HG03045 (cell line): ENCODE results near the gene SNAI3.
A peak's percentile ranks its signal among the peaks of the same experiment; 100 is the strongest.

Experiments
- ATAC-seq: cut with Tn5 transposase; IDR thresholded peaks from one replicate; pipeline ENCODE4 v1.9.1; 2021; ENCODE audit warnings: mild to moderate bottlenecking, moderate library complexity; ENCODE audit not compliant: unreplicated experiment

The SNAI3 gene

DNA sequence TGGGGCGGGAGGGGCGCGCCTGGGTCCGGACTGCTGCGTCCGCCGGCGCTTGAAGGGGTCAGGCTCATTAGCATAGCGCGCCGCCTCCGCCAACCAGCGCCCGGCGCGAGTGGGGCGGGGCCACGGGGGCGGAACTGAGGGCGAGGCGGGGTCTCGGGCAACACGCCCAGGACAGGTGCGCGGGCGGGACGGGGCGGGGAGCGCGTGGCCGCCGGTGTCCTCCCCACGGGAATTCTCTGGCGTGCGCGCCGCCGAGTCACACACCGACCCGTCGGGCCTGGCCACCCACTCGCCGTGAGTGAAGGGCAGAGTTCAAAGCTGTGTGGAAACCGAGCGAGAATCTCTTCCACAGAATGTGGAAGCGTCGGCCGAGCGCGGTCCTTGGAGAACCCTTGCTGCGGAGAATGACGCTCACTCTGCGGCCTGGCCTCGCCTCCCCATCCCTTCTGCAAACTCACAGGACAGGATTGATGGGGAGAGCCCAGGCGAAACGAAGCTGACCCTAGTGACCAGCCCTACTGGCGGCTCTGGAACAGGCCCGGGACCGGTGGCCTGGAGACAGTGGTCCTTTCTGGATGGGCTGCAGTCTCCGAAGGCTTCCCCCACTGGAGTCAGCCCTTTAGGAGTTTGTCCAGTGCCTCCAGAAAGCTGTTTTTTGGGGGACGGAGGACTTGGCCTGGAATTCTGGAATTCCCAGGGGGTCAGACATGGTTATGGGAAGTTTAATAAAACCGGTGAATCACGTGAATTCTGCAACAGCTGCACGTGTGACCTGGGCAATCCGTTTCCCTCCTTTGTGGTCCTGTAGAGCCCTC lies at the start of gene SNAI3:
TSS of gene SNAI3 (minus strand) at position 69 of the 815 bp plus-strand sequence. CDS start 101 bp downstream, outside the sequence.
- ATAC-seq: peak; percentile 69

DNA sequence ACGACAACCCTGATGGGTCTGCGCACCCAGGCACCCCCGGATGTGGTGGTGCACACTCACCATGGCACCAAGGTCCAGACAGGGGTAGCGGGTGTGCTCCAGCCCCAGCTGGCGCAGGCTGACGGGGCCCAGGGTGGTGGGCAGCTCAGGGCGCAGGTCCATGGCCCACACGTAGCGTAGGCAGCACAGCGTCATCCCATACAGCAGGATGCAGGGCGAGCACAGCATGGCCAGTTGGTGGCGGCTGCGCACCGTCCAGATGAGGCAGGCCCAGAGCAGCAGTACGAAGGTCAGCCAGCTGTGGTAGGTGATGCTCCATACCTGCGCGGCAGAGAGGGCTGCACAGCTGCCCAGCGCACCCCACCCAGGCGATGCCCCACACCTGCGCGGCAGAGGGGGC lies 49.8 kb upstream of the SNAI3 start:
- ATAC-seq: no peak

DNA sequence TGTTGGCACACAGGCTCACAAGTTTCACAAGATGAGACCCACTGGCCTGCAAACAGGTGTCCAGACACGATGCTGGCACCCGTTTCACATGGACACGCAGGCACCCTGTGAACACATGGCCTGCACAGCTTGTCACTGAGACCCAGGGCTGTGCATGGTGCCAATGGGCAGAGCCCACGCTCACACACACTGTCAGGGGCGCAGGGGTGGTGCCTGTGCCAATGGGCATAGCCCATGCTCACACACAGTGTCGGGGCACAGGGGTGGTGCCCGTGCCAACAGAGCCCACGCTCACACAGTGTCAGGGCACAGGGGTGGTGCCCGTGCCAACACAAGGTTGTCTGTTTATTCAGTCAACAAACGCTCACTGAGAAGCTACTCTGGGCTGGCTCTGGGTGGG lies 49.3 kb upstream of the SNAI3 start:
- no peak for ATAC-seq

DNA sequence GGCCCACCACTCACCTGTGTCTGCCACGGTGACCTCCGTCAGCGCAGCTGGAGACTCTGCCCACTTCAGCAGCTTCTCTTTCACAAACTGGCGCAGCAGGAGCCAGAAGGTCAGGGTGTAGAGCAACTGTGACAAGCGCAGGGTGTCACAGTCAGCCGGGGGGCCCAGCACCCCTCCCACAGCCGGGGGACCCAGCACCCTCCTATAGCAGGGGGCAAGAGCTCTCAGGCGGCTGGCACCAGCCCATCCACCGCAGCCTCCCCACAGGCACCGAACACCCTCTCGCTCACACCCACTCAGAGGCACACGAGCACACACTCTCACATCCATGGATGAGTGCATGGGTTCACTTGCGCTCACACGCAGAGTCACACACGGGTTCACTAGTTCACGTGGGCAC lies 48.8 kb upstream of the SNAI3 start:
- no peak for ATAC-seq

DNA sequence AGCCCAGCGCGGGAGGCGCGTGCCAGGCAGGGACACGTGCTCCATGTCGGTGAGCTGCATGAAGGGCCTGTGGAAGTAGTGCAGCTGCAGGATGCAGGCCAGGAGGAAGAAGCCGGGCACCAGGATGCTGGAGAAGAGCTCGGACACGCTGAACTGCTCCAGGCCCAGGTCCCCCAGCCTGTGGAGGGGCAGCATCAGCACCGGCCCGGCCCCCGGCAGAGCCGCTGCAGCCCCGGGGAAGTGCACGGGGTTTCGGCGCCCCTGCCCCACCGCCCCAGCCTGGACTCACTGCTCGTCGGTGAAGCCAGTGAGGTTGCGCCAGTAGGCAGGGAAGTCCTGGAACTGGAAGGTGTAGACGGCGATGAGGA lies 48.0 kb upstream of the SNAI3 start:
- ATAC-seq: no peak

DNA sequence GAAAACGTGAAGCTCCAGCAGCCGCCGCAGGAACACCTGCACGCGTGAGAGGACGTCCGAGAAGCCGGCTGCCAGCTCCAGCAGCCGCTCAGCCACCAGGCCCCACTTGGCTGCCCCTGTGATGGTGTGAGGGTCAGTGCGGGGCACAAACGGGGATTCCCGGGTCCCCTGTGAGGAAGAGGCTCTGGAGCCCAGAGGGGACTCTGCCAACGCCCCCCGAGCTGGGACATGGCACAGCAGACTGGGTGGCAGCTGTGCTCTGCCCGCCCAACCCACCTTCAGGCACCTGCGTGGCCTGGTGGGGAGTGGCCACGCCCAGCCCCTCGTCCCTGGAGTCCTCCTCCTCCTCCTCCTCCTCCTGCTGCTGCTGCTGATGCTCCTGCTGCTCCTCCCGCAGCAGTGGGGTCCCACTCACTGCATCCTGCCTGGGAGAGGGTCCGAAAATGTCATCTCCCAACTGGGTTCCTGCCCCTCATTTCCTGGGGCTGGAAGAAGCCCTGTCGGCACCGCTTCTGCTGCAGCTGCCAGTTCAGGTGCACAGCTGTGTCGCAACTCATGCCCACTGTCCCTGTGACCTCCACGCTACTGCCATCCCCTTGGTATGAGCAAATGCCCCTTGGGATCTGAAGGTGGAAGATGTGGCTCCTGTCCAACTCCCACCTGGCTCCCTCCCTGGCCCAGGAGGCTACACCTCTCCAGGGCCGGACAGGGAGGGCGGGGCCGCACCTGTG lies 47.5 kb upstream of the SNAI3 start:
- no peak for ATAC-seq

DNA sequence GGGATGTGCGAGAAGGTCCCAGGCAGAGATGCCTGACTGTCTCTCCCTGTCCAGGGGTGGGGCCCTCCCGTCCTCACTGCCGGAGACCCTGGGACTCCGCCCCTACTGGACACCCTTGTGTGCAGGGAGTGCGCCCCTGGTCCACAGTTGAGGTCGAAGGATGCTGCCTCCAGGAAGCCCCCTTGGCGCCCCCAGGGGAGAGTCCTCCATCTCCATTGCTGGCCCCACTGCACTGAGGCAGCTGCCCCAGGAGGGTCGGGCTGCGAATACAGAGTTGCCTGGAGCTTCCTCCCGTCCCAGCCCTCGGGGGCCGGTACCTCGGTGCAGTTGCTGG lies 46.6 kb upstream of the SNAI3 start:
- ATAC-seq: no peak

DNA sequence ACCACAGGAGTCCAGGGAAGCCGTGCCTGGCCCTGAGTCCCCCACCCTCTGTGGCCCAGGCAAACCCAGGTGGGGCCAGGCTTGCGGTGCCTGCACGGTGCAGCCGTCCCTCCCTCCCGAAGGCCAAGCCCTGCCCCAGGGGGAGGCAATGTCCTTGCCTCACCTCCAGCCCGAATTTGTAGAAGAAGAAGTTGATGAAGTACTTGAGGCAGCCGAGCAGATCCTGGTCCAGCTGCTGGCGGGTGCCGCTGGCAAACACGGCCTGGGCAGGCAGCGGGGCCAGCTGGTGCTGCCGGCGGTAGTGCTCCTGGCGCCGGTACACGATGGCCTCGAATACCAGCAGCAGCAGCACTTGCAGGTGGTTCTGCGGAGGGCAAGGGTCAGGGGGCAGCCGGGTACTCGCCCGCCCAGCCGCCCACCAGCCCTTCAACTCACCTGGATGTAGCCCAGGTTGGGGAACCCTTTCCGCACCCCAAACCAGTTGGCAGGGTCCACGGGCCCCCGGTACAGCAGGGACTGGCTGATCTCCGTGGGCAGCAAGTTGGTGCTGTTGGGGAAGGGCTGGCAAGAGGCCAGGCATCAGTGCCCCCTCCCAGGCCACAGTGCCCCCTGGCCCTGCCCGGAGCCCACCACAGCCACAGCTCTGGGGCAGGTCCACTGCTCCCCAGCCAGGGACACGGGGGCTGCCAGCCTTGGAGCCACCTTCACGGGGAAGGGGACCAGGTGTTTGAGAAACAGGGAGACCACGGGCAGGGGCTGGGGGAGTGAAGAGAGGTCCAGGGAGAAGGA lies 46.1 kb upstream of the SNAI3 start:
- ATAC-seq: no peak

DNA sequence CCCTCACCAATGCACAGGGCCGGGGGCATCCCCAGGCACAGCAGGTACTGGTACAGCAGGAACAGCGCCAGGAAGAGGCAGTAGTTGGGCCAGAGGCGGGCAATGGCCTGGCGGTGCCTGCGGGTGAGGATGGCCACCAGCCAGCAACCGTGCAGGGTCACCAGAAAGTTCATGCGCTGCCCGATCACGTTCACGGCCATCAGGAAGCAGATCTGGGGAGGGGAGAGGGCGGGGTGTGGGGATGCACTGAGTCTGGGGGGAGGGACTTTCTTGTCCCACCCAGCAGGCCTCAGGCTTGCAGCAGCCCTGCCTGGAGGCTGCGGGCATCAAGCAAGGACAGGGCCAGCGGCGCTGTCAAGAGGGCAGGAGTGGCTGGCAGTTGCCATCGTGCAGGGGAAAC lies 45.4 kb upstream of the SNAI3 start:
- ATAC-seq: no peak

DNA sequence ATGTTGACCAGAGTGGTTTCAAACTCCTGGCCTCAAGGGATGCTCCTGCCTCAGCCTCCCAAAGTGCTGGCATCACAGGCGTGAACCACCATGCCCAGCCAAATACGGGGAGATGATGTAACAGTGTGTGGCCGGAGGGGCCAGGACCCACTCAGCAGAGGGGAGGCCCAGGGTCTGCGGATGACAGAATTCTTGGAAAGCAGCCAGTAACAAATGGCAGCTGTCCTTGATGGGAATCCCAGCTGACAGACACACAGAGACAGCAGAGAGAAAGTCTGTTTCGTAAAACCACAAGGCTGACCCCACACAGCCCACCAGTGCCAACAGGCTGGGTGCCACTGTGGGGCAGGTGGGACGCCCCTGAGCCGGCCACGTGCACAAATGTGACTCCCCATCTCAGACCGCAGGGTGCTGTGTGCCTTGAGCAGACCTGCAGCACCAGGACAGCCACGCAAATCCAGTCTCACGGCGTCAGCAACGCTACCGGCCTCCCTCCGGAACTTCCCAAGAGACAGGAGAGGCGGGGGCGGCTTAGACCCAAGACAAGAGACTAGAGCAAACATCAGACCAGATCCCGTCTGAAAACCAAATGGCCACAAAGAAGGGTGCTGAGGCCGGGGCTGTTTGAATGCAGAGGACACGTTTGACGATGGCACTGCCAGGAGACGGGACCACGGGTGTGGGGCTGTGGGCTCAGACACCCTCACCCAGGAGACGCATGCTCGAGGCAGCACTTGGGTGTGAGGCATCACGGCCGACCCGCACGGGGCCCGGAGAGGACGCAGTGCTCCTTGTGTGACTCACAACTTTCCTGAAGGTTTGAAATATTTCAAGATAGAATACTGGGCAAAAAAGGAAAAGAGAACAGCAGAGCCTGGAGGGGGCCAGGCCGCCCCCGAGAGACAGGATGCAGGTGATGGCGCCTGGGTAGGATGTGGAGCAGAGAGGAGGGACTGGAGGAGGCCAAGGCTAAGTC lies 44.6 kb upstream of the SNAI3 start:
- no peak for ATAC-seq

DNA sequence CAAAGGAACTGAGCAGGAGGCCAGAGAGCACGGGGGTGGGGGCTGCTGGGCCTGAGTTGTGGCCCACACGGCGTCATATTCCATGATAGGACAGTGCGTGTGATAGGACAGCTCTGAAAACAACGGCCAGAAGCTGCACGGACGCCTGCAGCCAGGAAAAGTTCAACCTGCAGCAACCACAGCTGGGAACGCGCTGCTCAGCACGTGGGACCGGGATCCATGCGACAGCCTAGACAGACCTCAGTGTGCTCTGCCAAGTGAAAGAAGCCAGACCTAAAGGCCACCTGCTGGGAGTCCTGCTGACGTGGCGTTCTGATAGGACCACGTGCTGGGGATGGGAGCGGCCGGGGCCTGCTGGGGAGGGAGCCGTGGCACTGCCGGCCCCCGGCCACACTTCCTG lies 41.6 kb upstream of the SNAI3 start:
- no peak for ATAC-seq

DNA sequence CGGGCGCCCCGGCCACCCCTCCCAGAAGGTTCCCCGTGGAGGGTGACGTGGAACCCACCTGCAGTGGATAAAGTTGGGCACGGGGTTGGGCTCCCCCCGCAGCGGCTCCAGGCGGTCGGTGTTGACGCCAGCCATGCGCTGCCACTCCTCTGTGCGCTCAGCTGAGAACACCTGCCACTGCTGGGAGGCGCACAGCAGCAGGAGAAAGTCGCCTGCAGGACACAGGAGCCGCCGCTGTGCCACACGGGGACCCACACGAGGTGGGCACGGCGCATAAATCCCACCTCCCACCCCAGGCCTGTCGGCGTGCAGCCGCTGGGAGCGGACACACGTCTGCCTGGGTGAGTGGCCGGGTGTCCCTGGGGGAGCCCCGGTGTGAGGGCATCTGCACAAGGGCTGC lies 40.7 kb upstream of the SNAI3 start:
- ATAC-seq: no peak

DNA sequence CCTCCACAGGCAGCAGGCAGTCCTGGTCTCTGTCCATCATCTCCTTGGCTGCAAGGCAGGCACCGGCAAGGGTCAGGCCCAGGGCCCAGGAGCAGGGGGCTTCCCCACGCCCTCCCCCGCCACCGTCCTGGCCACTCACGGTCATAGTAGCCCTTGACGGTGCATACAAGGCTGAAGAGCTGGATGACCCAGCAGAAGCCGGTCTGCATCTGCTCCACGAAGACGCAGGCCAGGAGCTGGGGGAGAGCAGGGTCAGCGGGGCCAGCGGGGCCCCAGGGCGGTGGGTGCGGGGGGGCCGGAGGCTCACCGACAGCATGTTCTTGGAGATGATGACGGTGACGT lies 40.1 kb upstream of the SNAI3 start:
- no peak for ATAC-seq

DNA sequence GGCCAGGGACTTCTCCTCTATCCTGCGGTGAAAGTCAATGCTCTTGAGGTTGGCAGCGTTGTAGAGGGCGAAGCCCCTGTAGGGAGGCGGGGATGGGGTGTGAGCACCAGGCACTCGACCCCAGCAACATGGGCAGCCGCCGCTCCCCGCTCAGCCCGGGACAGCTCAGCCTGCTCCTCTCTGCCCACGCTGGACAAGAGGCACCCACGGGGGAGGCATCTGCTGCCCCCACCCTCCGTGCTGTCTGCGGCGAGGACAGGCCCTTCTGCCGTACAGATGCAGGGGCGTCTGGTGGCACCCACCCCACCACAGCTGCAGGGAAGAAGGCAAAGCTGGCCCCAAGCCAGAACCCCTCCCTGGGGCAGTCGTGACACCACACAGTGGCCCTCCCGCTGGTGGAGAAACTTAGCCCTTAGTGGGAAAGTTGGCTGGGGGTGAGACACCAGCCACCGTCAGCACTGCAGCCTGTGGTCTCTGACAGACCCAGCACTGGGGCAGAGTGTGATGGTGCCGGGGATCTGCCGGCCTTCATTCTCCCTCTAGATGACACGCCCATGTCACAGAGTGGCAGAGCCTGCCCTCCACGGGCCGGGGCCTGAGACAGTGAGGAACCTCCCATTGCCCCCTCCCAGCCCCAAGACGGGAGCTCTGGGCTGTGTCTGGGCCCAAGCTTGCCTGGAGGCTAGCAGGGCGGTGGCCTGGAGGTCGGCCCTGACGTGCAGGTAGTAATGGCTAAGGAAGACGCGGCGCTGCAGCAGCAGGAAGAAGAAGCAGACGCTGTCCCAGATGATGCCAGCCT lies 39.5 kb upstream of the SNAI3 start:
- no peak for ATAC-seq

DNA sequence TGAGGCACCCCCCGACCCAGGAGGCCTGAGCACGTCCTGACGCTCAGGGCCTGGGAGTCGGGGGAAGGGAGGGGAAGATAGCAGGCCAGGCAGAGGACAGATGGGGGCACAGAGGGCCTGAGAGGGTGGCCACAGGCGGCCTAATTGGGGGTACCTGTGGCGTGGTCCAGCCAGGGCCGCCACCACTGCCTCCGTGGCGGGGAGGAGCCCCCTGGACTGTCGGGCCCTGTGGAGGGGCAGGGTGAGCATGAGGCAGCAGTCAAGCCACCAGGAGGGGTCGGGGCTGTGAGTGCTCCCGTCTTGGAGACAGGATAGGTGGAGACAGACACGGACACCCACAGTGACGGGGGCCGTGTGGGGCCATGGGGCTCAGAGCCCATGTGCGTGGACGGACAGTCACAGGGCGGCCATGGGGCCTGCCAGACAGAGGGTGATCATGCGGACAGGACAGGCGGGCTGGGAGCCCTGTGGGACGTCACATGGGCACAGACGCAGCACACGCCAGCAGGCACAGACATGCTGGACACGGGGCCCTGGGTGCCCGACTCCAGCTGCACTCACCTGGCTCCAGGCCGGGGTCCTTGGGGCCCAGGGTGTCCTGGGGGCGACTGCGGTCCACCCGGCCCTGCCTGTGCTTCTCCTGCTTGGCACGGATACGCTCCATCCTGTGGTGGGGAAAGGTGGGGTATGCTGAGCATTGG lies 38.7 kb upstream of the SNAI3 start:
- ATAC-seq: no peak

DNA sequence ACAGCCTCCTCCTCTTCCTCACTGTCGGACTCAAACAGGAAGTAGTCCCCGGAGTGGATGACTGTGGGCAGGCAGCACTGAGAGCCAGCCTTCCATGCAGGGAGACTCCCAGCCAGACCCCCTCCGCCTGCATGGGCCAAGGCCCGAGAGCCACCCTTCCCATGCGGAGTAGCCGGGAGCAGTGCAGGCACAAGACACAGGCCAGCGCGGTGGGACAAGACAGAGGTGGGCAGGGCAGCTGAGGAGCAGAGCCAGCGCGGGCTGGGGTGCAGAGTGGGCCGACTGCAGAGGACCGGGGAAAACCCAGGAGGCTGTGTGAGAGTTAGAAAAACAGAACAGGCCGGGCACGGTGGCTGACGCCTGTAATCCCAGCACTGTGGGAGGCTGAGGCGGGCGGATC lies 37.6 kb upstream of the SNAI3 start:
- ATAC-seq: no peak

DNA sequence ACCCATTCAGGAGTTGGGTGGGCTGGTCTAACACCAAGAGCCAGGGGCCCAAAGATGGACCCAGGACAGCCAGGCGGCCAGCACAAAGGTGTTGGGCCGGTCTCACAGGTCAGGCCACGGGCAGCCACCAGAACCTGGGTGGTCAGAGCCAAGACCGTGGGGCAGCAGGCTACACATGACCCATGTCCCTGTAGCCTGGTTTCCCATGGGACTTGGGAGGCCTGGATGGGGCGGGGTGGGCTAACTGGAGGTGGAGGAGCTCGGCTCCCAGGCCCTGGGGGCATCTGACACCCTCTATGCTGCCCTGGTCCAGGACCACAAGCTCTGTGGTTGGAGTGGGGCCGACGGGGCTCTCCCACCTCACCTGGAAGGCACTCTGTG lies 37.2 kb upstream of the SNAI3 start:
- no peak for ATAC-seq

DNA sequence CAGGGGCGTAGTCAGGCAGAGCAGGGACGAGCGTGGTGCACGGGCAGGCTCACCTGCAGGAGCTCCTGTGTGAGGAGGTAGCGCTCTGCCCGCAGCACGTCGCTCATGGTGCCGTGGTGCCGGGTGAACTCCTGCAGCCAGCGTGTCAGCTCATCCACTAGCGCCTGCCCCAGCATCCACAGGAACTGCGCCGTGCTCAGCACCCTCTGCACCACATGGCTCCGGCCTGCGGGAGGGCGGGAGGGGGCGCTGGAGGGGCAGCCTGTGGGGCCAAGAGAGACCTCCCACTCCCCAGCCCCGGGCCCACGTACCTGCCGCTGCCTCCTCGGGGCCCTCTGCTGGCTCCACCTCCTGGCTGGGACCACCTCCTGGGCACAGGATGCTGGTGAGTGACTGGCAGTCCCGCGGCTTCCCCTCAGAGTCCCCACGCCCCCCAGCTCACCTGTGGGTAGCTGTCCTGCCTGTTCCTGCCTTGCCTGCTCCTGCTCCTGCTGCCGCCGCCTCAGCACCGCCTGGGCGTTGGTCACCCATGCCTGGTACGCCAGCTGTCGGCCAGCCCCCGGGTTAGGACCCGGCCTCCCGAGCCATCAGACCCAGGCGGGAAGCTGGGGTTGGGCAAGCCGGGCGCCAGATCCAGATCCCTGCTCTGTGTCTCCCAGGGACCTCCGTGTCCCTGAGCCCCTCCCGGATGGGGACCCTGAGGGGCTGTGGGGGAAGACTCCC lies 36.6 kb upstream of the SNAI3 start:
- ATAC-seq: no peak
